HepG2 (cell line): ENCODE results near the gene TRPC4AP. TPM values are rescaled to one million over a fixed set of nuclear protein-coding genes. Genes with fewer than 3 reads are reported as not detected.

Experiments used
- BRCA1 ChIP-seq: sonication (generic); formaldehyde crosslinking; IDR thresholded peaks from 2 replicates; pipeline ENCODE4 v1.4.0; 2020; ENCODE audit warnings: missing genetic modification reagents
- FOXC1 ChIP-seq: sonication (generic); formaldehyde crosslinking; IDR thresholded peaks from 2 replicates; pipeline ENCODE4 v1.8.0; 2022; ENCODE audit warnings: mild to moderate bottlenecking, missing genetic modification reagents, borderline replicate concordance
- HCFC1 ChIP-seq: fragments of 150-350 bp; IDR thresholded peaks from 2 replicates; pipeline ENCODE4 v1.6.1; 2014; ENCODE audit warnings: low read depth, low read length
- ISX ChIP-seq: sonication (generic); formaldehyde crosslinking; conservative IDR thresholded peaks from 2 replicates; pipeline ENCODE4 v1.5.0; 2020; ENCODE audit warnings: missing genetic modification reagents
- POLR2AphosphoS5 ChIP-seq: IDR thresholded peaks from 2 replicates; pipeline ENCODE4 v1.6.1; 2012; ENCODE audit warnings: low read depth, low read length
- REPIN1 ChIP-seq: sonication (generic); formaldehyde crosslinking; IDR thresholded peaks from 2 replicates; pipeline ENCODE4 v1.8.0; 2022; ENCODE audit warnings: missing genetic modification reagents, low read depth, mild to moderate bottlenecking, borderline replicate concordance
- SP4 ChIP-seq: sonication (generic); formaldehyde crosslinking; IDR thresholded peaks from 2 replicates; pipeline ENCODE4 v1.8.1; 2023; ENCODE audit warnings: mild to moderate bottlenecking, missing genetic modification reagents
- TOE1 ChIP-seq: sonication (generic); formaldehyde crosslinking; IDR thresholded peaks from 2 replicates; pipeline ENCODE4 v1.4.0; 2020; ENCODE audit warnings: mild to moderate bottlenecking, missing genetic modification reagents
- TRIM24 ChIP-seq: sonication (generic); formaldehyde crosslinking; IDR thresholded peaks from 2 replicates; pipeline ENCODE4 v1.8.0; 2022; ENCODE audit warnings: mild to moderate bottlenecking, missing genetic modification reagents
- ZC3H4 ChIP-seq: sonication (generic); formaldehyde crosslinking; IDR thresholded peaks from 2 replicates; pipeline ENCODE4 v1.4.0; 2020; ENCODE audit warnings: missing genetic modification reagents, borderline replicate concordance
- ZMYM3 ChIP-seq: sonication (generic); formaldehyde crosslinking; IDR thresholded peaks from 2 replicates; pipeline ENCODE4 v1.5.1; 2020; ENCODE audit warnings: mild to moderate bottlenecking, missing genetic modification reagents
- ZNF234 ChIP-seq: sonication (generic); formaldehyde crosslinking; conservative IDR thresholded peaks from 2 replicates; pipeline ENCODE4 v1.5.1; 2020; ENCODE audit warnings: mild to moderate bottlenecking, missing genetic modification reagents
- ZNF343 ChIP-seq: sonication (generic); formaldehyde crosslinking; IDR thresholded peaks from 2 replicates; pipeline ENCODE4 v1.4.0; 2020; ENCODE audit warnings: mild to moderate bottlenecking, missing genetic modification reagents
- ZNF354B ChIP-seq: sonication (generic); formaldehyde crosslinking; IDR thresholded peaks from 2 replicates; pipeline ENCODE4 v1.8.0; 2022; ENCODE audit warnings: mild to moderate bottlenecking, missing genetic modification reagents
- ZNF547 ChIP-seq: sonication (generic); formaldehyde crosslinking; IDR thresholded peaks from 2 replicates; pipeline ENCODE4 v1.5.1; 2020; ENCODE audit warnings: mild to moderate bottlenecking, missing genetic modification reagents
- polyA plus RNA-seq, 8 experiments: library from polyadenylated mRNA; depleted of rRNA in 3 of 8; stranded (reverse) in 7 of 8; unstranded in 1 of 8; fragments of >200 nt; fragmentation: Illumina TruSeq in 4 of 8; extraction: Trizol in 4 of 8; gene quantifications; 2 replicates each; pipeline versions ENCODE4 v1.2.1 to v1.2.3, GENCODE V29; 2011 to 2016; ENCODE audit warnings: low read depth in 4 of 8, missing spikeins in 1 of 8, mixed read lengths in 1 of 8; ENCODE audit not compliant: insufficient read depth in 1 of 8
- total RNA-seq, 5 experiments: library from RNA; depleted of rRNA; stranded (reverse); fragments of >200 nt; fragmentation: Illumina TruSeq; extraction: Trizol; gene quantifications; 2 replicates each; pipeline ENCODE4 v1.2.3, GENCODE V29; 2016; ENCODE audit warnings: low read depth in 1 of 5
- TF ChIP-seq, protein P1 (sequence below): IDR thresholded peaks from 2 replicates; pipeline ENCODE4 v1.6.1; 2016; ENCODE audit warnings: missing compliant biosample characterization, missing genetic modification reagents, borderline replicate concordance
- TF ChIP-seq, protein P2 (sequence below): sonication (generic); formaldehyde crosslinking; IDR thresholded peaks from 2 replicates; pipeline ENCODE4 v1.4.0; 2020; ENCODE audit warnings: missing genetic modification reagents
- TF ChIP-seq, protein P3 (sequence below): sonication (generic); formaldehyde crosslinking; IDR thresholded peaks from 2 replicates; pipeline ENCODE4 v1.5.1; 2020; ENCODE audit warnings: mild to moderate bottlenecking, missing genetic modification reagents, borderline replicate concordance
- TF ChIP-seq, protein P4 (sequence below): IDR thresholded peaks from 2 replicates; pipeline ENCODE4 v1.6.1; 2016; ENCODE audit warnings: missing genetic modification reagents, missing compliant biosample characterization
- TF ChIP-seq, protein P5 (sequence below): IDR thresholded peaks from 2 replicates; pipeline ENCODE4 v1.6.1; 2018; ENCODE audit warnings: missing genetic modification reagents, mild to moderate bottlenecking, missing compliant biosample characterization

Gene TRPC4AP
- total and polyA plus RNA-seq, 2 of the 13 experiments (the other 11 are each of a cell fraction or from before 2014, with no cell fraction given) = 136 to 137 TPM

DNA sequence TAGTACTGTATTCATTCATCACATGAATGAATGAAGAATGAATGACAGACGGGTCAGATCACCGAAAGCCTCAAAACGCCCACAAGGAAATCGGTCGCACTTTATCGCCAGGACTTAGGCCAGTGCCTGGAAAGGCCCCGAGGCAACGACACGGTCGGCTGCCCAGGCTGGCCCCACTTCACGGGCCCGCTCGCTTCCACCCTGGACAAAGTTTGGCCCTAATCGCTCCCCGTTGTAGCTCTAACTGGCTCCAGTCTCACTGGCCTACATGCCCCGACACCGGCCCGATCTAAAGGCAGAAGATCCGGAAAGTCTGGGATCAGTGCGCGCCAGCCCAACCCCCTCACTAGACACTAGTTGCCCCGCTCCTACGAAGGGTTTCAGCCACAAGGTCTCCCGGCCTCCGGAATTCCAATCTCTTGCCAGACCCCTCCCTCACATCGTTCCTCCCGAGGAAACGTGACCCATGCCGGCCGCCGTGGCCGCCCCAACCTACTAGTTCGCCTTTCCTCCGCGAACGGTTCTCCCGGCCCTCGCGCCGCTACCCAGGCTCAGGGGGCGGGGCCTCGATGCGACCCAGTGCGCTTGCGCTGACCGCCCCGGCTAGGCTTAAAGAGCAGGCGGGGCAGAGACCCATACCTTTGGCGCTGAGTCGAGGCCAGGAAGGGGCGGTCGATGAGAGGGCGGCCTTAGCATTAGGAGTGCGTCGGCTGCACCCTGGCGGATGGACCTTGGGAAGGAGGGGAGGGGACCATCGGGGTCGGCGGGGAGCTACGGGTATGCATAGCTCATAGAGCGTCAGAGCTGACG, 137.2 kb downstream of the TRPC4AP start, which contains the start of the genes GSS and MYH7B (continued):
- TF ChIP-seq, protein P1, sequence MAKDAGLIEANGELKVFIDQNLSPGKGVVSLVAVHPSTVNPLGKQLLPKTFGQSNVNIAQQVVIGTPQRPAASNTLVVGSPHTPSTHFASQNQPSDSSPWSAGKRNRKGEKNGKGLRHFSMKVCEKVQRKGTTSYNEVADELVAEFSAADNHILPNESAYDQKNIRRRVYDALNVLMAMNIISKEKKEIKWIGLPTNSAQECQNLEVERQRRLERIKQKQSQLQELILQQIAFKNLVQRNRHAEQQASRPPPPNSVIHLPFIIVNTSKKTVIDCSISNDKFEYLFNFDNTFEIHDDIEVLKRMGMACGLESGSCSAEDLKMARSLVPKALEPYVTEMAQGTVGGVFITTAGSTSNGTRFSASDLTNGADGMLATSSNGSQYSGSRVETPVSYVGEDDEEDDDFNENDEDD (CRISPR knock-in tag) = peak; percentile 89; the same call in 1 of the 2 replicates
- TF ChIP-seq, protein P2, sequence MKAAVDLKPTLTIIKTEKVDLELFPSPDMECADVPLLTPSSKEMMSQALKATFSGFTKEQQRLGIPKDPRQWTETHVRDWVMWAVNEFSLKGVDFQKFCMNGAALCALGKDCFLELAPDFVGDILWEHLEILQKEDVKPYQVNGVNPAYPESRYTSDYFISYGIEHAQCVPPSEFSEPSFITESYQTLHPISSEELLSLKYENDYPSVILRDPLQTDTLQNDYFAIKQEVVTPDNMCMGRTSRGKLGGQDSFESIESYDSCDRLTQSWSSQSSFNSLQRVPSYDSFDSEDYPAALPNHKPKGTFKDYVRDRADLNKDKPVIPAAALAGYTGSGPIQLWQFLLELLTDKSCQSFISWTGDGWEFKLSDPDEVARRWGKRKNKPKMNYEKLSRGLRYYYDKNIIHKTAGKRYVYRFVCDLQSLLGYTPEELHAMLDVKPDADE = 0 out of 2 replicates have a peak, but pooled peaks have one; percentile 66
- TF ChIP-seq ZMYM3 (CRISPR knock-in tag) (peak; percentile 84), TRIM24 (CRISPR knock-in tag) (no peak), BRCA1 (CRISPR knock-in tag) (peak; percentile 68; the same call in 1 of the 2 replicates), TOE1 (CRISPR knock-in tag) (no peak), SP4 (peak; percentile 95), ZC3H4 (CRISPR knock-in tag) (0 out of 2 replicates have a peak, but pooled peaks have one; percentile 30), ZNF234 (CRISPR knock-in tag) (no peak; the same call in 1 of the 2 replicates), HCFC1 (peak; percentile 42; the same call in 1 of the 2 replicates), ZNF354B (peak; percentile 71; the same call in 1 of the 2 replicates), FOXC1 (CRISPR knock-in tag) (peak; percentile 99), ISX (CRISPR knock-in tag) (0 out of 2 replicates have a peak, but pooled peaks have one; percentile 54), ZNF547 (peak; percentile 98), REPIN1 (peak; percentile 98), ZNF343 (CRISPR knock-in tag) (peak; percentile 99), POLR2AphosphoS5 (peak; percentile 98)
- TF ChIP-seq, protein P3, sequence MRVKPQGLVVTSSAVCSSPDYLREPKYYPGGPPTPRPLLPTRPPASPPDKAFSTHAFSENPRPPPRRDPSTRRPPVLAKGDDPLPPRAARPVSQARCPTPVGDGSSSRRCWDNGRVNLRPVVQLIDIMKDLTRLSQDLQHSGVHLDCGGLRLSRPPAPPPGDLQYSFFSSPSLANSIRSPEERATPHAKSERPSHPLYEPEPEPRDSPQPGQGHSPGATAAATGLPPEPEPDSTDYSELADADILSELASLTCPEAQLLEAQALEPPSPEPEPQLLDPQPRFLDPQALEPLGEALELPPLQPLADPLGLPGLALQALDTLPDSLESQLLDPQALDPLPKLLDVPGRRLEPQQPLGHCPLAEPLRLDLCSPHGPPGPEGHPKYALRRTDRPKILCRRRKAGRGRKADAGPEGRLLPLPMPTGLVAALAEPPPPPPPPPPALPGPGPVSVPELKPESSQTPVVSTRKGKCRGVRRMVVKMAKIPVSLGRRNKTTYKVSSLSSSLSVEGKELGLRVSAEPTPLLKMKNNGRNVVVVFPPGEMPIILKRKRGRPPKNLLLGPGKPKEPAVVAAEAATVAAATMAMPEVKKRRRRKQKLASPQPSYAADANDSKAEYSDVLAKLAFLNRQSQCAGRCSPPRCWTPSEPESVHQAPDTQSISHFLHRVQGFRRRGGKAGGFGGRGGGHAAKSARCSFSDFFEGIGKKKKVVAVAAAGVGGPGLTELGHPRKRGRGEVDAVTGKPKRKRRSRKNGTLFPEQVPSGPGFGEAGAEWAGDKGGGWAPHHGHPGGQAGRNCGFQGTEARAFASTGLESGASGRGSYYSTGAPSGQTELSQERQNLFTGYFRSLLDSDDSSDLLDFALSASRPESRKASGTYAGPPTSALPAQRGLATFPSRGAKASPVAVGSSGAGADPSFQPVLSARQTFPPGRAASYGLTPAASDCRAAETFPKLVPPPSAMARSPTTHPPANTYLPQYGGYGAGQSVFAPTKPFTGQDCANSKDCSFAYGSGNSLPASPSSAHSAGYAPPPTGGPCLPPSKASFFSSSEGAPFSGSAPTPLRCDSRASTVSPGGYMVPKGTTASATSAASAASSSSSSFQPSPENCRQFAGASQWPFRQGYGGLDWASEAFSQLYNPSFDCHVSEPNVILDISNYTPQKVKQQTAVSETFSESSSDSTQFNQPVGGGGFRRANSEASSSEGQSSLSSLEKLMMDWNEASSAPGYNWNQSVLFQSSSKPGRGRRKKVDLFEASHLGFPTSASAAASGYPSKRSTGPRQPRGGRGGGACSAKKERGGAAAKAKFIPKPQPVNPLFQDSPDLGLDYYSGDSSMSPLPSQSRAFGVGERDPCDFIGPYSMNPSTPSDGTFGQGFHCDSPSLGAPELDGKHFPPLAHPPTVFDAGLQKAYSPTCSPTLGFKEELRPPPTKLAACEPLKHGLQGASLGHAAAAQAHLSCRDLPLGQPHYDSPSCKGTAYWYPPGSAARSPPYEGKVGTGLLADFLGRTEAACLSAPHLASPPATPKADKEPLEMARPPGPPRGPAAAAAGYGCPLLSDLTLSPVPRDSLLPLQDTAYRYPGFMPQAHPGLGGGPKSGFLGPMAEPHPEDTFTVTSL (CRISPR knock-in tag) = no peak
- TF ChIP-seq, protein P4, sequence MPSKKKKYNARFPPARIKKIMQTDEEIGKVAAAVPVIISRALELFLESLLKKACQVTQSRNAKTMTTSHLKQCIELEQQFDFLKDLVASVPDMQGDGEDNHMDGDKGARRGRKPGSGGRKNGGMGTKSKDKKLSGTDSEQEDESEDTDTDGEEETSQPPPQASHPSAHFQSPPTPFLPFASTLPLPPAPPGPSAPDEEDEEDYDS (CRISPR knock-in tag) = peak; percentile 99
- TF ChIP-seq, protein P5, sequence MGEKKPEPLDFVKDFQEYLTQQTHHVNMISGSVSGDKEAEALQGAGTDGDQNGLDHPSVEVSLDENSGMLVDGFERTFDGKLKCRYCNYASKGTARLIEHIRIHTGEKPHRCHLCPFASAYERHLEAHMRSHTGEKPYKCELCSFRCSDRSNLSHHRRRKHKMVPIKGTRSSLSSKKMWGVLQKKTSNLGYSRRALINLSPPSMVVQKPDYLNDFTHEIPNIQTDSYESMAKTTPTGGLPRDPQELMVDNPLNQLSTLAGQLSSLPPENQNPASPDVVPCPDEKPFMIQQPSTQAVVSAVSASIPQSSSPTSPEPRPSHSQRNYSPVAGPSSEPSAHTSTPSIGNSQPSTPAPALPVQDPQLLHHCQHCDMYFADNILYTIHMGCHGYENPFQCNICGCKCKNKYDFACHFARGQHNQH (CRISPR knock-in tag) = peak; percentile 99
